NCI-H187 (cell line): ENCODE measurements around the gene DPYD.

ENCODE experiments used
- DNase-seq, 2 experiments: peaks; one replicate each; lab custom pipeline; 2025; lab: John Stamatoyannopoulos, UW

DPYD gene

GRCh38 chr1:97044159-97044760 lies 876.6 kb downstream of the DPYD start:
- DNase-seq = no peak

- no peak for DNase-seq
These were observed 878.3 kb downstream of the DPYD start for GRCh38 chr1:97042551-97042950.

GRCh38 chr1:97041026-97041425 lies 879.8 kb downstream of the DPYD start:
- no peak for DNase-seq

GRCh38 chr1:97038410-97038809 lies 882.4 kb downstream of the DPYD start:
- no peak for DNase-seq

- DNase-seq = no peak
These were observed 886.2 kb downstream of the DPYD start for GRCh38 chr1:97034651-97035050.

GRCh38 chr1:97033949-97034348 lies 886.9 kb downstream of the DPYD start:
- DNase-seq = no peak
